HG03342 (cell line): Measurements from ENCODE around the gene ROS1.

Experiments
- ATAC-seq: cut with Tn5 transposase; IDR thresholded peaks from one replicate; pipeline ENCODE4 v1.9.1; 2021; ENCODE audit warnings: mild to moderate bottlenecking, moderate library complexity; ENCODE audit not compliant: unreplicated experiment

ROS1 gene

DNA sequence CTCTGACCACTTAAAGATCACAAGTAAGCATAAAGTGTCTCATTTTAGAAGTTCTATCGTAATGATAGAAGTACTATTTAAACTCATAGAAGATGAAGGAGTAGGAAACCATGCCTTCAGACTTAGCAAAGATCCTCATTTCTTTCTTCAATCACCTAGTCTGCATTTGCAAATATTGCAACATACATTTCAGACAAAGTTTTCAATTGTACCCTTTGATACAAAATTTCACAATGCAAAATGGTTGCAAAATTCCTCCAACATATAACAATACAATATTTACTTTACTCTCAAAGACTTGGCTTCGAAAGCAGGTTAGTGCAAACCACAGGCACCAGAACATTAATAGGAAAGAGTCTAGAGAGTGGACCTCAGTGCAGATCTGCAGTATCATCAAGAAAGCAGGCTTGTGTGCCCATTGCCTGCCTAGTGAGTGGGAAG, 16.1 kb upstream of the ROS1 start:
- no peak for ATAC-seq

DNA sequence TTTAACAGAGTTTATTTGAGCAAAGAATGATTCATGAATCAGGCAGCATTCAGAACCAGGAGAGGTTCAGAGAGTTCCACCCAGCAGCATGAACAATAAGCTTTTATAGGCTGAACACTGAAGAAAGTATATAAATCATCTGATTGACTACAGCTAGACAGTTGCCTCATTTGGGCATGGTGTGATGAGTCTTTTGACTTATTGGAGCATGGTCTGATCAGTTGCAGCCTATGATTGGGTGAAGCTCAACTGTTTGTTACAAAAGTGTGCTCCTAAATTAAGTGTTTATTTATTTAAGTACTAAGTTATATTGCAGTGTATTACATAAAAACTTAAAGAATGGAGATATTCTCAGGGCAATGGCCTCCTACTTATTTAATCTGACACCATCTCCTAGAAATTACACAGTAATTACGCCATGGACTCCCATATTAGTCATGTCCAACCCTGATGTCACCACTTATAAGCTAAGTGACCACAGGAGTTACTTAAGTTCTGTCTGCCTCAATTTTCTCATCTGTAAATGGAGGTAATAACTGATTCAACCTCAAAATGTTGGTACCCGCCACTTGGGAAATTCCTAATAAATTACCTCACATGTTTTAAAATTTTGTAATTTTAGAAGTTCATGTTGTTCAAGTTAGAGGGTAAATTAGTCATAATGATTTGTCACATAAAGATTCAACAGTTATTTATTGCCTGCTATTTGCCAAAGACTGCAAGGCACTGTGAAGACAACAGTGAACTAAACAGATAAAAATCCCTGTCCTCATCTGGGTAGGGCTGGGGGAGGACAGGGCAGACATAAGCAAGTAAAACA, 15.2 kb upstream of the ROS1 start:
- ATAC-seq = no peak

GRCh38 chr6:117432273-117432672, 6.5 kb upstream of the ROS1 start:
- no peak for ATAC-seq

GRCh38 chr6:117423754-117424153, 2.0 kb downstream of the ROS1 start:
- no peak for ATAC-seq

GRCh38 chr6:117418320-117418719, 7.4 kb downstream of the ROS1 start:
- no peak for ATAC-seq

- ATAC-seq = no peak
Observed at GRCh38 chr6:117417851-117418250, 7.9 kb downstream of the ROS1 start.

DNA sequence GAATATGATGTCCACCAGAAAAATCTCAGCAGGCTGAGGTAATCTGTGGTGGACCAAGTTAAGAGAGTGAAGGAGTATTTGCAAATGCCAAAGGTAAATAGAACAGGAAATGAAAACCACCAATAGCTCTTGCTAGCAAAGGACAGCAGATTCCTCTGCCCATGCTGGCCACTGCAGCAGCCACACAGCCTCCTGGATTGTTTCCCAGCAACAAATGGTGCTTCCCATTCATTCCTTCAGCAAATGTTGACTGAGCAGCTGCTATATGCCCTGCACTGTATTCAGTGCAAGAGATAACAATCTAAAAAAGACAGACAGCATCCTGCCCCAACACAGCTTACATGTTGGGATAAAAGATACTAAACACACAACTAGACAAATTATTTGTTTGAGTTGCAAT, 11.0 kb downstream of the ROS1 start:
- ATAC-seq = no peak

- no peak for ATAC-seq
Observed at GRCh38 chr6:117411474-117411873, 14.3 kb downstream of the ROS1 start.

- no peak for ATAC-seq
Observed at GRCh38 chr6:117409863-117410262, 15.9 kb downstream of the ROS1 start.

DNA sequence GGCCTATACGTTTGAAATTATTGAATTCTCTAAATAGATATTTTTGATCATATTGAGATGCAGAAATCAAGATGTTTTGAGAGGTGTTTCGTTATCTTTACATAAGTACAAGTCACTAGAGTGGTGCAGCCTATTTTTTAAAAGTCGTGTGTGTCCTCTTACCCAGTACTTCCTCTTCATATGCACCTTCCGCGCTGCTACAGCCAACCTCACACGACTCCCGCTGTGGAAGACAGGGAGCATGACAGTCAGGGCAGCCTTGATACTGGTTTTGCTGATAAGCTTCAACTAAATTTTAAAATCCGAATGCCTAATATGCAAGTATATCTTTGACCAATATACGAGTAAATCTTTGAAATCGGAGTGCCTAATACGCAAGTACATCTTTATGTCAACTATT, 16.3 kb downstream of the ROS1 start:
- ATAC-seq = no peak

DNA sequence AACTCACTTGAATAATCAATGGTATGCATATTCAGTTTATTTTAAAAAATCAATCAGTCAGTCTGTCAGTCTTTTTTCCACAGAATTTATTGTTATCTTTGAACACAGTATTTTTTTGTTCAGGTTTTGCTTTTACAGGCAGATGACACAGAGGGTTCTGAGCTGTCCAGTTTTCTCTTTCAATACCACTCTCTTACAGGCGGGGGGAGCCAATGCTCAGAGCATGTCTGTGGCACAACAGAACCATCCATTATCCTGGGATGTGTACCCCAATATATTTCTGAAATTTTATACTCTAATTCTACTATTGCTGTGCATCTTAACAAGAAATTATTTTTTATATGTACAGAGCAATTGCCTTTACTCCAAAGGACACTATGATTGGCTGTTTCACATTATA, 21.2 kb downstream of the ROS1 start:
- ATAC-seq = peak; percentile 54

DNA sequence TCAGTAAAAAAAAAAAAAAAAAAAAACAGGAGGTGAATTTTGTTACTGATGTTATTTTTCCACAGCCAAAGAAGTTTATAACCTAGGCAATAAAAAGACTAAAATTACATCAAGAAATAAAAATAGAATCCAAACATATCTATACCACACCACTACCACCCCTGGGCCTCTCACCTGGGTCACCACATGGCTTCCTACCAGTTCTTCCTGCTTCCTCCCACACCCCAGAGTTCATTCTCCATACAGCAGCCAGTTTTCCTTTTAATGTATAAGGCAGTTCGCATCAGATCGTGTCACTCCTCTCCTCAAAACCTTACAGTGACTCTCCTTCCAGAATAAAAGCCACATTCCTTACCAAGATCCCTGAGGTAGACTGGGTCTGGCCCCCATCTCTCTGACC, 23.9 kb downstream of the ROS1 start:
- ATAC-seq = no peak

DNA sequence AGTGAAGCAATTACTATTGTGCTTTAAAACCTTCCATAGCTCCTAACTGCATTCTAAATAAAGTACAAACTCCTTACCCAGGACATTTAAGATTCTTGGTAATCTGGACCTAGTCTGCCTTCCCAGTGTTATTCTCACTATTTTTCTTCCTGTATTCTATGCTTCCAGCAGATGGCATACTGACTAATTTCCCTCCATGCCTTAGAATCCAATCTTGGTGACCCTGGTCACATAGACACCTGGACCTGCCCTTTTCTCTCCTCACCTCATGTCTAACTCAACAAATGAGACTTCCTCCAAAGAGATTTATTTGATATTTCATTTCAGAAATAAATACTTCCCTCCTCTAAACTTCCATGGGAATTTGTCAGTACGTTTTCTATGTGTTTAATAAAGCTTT, 25.8 kb downstream of the ROS1 start:
- ATAC-seq = no peak

- no peak for ATAC-seq
Observed at GRCh38 chr6:117399126-117399525, 26.6 kb downstream of the ROS1 start.

DNA sequence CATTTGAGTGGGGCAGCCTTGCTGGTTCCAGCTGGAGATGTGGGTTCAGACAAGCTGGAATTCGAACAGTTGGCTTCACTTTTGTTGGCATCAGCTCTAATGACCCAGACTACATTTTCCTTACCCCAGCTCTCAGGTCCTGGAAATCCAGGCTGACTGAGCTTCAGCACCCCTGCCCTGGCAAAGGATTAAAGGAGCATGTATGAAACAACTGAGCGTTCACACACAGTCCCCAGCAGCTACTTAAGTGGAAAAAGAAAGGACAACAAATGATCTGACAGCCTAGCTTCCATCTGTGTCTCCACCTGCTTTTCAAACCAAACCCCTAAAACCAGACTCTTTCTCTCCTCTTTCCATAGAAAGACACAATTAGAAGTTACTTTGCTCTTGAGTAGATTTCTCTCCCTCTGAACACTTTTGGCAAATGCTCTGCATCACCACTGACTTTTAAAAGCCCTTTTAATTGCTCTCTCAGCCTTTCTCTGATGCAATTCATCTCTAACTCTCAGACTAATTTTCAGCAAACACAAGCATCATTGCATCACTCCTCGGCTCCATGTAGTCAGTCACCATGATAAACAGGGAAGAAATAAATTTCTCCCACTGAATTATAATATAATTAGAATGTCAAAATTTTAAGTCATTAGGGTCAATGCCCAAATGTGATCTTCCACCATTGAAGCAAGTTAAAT, 28.1 kb downstream of the ROS1 start:
- no peak for ATAC-seq

DNA sequence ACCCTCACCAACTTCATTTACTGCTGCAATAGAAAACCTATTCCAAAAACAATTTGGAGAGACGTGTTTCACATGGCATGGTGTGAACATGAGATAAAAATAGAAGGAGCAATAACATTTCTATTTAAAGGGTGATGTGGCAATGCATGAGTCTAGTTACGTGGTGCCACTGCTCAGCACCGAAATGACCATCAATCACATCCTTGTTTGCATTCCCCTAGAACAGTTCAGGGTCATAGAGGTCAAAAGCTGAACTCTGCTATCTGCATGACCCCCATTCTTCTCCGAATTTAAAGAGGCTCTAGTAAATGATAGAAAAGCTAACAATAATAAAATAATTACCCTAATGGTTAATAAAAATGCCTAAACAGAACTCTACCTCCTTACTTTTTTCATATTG, 29.5 kb downstream of the ROS1 start:
- ATAC-seq = no peak

GRCh38 chr6:117395164-117395563, 30.6 kb downstream of the ROS1 start:
- ATAC-seq = no peak

- no peak for ATAC-seq
Observed at GRCh38 chr6:117393045-117393444, 32.7 kb downstream of the ROS1 start.

DNA sequence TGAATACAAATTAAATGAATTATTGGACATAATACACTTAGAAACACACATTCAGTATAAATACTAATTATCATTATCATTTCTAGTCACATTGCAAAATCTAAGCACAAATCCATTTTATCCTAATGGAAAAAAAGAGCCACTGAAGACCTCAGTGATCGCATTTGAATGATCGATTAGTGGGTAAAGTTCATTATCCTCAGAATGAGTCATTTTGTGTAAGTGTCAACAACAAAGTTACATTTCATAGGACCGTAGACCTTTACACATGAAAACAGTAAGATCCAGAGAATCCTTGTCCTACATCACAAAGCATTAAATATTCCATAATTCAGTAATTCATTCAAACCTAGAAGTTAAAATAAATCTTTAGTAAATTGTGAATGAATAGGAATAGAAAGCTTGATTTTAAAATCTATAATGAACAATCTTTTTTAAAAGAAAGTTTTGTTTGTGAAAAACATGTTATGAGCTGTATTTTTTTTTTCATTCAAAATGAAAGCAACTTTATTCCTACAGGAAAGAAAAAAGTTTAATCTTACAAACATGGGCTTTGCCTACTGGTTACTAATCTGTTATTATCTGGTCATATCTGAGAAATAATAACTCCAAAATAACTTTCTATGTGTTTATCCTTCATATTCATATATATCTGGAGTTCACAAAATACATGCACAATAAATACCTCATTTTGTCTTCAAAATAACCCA, 33.7 kb downstream of the ROS1 start:
- ATAC-seq = no peak

GRCh38 chr6:117389227-117390057, 36.3 kb downstream of the ROS1 start:
- no peak for ATAC-seq

DNA sequence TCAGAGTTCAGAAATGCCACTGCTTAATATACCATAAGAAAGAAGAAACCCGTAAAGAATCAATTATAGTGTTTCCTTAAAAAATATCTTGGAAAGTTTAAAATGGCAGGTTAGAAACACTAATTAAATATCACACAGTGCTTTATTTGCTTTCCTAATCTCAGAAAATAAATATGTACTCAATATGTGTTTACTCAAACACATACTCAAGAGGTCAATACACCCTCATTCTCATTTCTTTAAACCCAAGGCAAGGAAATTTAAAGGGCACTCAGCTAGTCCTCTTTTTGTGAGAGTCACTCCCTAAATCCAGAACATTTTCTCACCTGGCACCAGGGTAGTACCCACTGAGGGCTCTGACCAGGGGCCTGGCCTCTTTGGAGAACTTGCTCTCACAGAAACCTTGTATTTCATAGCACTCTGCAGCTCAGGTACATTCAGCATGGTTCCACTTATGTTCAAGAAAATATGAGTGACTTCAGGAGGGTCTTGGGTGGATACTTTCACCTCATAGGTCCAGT, 38.2 kb downstream of the ROS1 start:
- no peak for ATAC-seq
